Stimulated activated CD8-positive, alpha-beta memory T cell treated with anti-CD3 and anti-CD28 coated beads, Interleukin-7, amount 100 ng/mL, for 24 hours (primary cell): ENCODE measurements around the gene HDHD3.
A peak's percentile ranks its signal among the peaks of the same experiment; 100 is the strongest.
"Not testable (repeated sequence)": the region's sequence is repeated elsewhere in the genome, so short reads cannot be mapped to it uniquely, and the experiment has no call there.

ENCODE experiments used
- DNase-seq: peaks from one replicate; pipeline ENCODE4 v3.0.0-alpha.2; 2020; ENCODE audit warnings: low read depth

Gene HDHD3

DNA sequence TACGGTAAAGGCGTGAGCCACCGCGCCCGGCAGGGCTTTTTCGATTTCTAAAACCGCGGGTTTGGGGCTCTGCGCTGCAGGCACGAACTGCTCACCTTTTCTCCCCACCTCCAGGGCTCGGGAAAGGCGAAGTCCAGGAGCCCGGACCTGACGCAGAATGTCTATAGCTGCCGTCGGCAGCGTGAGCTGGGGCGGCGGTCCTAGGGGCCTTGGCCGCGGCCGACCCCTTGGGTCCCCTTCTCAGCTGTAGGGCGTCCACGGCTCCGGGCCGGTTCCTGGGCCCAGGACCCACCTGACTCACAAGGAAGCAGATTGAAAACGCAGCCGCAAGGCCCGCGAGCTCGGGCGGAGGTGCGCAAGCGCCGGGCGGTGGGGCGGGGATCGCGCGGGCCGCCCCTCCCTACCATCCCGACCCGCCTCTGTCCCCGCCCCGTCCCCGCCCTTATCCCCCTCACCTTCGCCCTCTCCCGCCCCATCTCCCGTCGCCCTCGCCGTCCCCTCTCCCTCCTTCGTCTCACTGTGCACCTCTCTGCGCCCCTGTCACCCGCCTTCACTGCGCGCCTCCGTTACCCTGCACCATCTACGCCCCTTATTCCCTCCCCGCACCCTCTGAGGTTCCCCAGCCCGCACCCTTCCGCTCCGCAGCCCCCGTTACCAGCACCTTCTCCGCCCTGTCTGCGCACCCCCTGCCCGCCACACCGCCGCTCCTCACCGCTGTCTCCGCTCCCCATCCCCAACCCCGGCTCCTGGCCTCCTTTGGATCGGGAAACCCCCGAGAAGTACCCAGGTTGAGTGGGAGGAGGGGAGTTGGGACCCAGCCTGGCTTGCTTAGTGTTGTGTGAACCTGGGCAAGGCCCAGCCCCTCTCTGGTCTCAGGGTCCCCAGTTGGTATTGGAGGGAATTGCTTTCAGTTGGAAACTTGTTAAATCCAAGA, at the start of gene HDHD3:
Gene HDHD3, minus strand, starts transcription at position 353 of the 934 bp plus-strand sequence. CDS start 2,632 bp downstream, outside the sequence.
- DNase-seq: peak; percentile 46

GRCh38 chr9:113425072-113425471, 48.3 kb upstream of the HDHD3 start:
- DNase-seq: no peak

DNA sequence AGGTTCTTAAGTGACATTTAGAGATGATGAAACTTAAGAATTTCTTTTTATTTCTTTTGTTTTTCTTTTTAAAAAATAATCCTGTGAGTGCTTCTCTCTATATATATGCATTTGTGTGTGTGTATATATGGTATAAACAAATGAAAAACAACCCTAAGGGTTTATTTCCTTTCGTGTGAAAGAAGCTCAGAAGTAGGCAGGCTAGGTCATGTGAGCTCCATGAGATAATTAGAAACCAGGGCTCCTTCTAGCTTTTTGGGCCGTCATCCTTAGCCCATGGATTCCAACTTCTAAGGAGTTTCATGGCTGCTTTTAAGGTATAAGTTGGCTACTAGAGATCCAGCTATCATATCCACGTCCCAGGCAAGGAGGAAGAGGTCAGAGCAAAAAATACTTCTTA, 44.9 kb upstream of the HDHD3 start:
- no peak for DNase-seq

GRCh38 chr9:113417370-113417769, 40.6 kb upstream of the HDHD3 start:
- no peak for DNase-seq

DNA sequence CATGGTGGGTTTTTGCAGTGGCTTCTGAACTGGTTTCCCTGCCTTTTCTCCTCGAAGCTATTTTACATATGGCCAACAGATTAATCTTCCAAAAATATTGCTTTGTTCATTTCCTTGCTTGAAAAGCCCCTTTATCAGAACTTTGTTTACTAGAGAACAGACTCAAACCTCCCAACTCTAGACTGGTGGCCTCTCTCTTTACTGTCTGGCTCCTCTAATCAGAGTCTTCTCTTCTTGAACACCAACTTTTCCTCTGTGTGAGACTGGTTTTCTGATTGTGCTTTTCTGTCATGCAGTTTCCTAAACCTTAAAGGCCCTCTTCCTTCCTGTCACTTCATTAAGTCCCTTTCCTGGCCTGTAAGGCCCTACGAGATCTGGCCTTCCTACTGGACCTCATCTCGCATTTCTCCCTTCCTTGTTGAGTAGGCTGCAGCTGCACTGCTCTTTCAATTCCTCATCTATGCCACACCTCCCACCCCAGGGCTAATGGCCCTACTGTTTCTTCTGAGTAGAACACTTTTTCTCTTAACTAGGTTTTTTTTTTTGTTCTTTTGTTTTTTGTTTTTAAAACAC, 39.4 kb upstream of the HDHD3 start:
- DNase-seq: no peak

- DNase-seq: peak; percentile 93
These were observed 33.5 kb upstream of the HDHD3 start, which contains the start of the genes C9orf43 and POLE3 for GRCh38 chr9:113410207-113410864. Gene C9orf43 (plus strand): TSS chr9:113410747. CDS start chr9:113413494, 2,747 bp downstream. Gene POLE3 (minus strand): TSS chr9:113410675. CDS start chr9:113410293, 382 bp downstream.

DNA sequence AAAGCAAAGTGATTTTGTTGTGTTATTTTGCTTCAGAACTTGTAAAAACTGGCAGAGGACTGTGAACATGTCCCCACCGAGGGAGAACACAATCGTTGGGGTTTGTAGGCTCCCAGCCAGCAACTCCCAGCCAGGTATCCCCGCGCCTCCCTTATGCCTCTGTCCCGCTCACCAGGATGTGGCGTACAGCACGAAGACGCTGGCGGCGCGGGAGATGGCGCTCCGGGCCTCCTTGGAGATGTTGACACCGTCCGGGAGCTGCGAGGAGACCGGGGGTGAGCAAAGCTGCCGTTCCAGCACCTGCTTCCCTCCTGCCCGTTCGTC, 33.1 kb upstream of the HDHD3 start:
- DNase-seq: no peak

DNA sequence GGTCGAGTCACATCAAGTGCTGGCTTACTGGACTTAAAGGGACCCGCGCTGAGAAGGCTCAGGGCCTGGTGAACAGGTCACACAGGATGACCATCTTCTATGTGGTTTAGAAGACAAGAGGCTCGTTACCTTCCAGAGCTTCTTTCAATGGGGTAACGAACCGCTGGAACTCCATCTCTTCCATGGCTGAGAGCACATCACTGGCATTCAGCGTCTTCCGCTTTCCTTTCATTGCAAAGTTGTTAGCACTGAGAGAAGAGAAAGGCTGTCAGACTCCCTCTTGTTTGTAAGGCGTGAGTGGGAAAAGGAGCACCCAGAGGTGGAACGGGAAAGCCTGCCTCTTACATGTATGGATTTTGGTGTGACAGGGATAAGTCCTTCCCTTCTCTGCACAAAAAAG, 32.7 kb upstream of the HDHD3 start:
- DNase-seq: no peak

DNA sequence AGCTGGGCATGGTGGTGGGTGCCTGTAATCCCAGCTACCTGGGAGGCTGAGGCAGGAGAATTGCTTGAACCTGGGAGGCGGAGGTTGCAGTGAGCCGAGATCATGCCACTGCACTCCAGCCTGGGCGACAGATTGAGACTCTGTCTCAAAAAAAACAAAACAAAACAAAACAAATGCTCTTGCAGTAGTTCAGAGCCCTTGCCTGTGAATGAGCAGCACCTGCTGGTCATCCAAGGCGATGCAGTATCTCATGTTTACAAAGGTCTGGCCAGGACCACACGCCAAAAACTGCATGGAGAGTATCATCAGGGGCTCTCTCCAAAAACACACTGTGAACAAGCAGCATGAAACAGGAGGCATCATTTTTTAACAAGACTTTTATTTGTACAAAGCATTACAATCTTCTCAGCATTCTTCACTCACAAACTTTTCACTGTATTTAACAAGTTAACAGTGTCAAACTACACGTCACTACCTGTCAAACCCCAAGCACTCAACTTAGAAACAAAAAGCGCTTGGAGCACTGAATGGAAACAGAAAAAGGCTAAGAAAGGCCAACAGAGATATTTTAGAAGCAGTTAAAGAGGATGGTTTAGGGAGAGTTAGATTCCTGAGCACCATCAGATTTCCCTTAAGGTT, 30.2 kb upstream of the HDHD3 start:
- not testable (repeated sequence) for DNase-seq

GRCh38 chr9:113406353-113406752, 29.6 kb upstream of the HDHD3 start:
- DNase-seq: not testable (repeated sequence)

DNA sequence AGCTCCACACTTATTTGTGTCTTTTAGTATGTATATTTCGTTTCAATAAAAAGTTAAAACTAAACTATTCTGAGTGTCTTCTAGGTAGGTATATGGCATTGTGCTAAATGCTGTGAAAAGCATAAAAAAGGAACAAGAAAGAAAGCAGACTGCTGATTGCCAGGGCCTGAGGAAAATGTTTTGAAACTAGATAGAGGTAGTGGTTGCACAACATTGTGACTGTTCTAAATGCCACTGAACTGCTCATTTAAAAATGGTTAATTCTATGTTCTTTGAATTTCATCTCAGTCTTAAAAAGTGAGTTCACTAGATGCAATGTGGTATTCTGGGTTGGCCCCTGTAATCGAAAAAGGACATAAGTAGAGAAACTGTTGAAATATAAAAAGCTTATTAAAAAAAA, 26.9 kb upstream of the HDHD3 start:
- no peak for DNase-seq

- DNase-seq: peak; percentile 98
These were observed 24.4 kb upstream of the HDHD3 start, which contains the start of gene ALAD for GRCh38 chr9:113401027-113401792. Gene ALAD (minus strand): TSS chr9:113401284. CDS start chr9:113393559, 7,725 bp downstream.

GRCh38 chr9:113399646-113400200, 22.9 kb upstream of the HDHD3 start:
- no peak for DNase-seq

DNA sequence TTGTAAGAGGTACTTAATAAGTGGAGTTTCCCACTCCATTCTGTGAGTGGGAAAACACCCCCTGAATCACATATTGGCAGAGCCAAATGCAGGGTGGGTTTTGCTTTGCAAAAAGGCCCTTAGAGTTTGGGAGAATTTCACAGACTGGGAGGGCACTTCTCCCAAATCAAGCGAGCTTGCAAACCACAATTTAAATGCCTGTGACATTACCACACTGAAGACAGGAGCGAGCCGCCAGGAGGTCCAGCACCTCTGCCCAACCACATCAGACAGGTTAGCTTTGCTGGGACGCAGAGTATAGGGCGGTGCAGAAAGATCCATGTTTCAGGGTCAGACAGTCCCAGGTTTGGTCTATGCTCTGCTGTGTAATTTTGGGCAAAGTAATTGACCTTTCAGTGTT, 22.0 kb upstream of the HDHD3 start:
- no peak for DNase-seq

GRCh38 chr9:113397203-113397631, 20.4 kb upstream of the HDHD3 start:
- no peak for DNase-seq

- DNase-seq: no peak
These were observed 18.4 kb upstream of the HDHD3 start for GRCh38 chr9:113395000-113395861.

- DNase-seq: no peak
These were observed 16.5 kb upstream of the HDHD3 start for GRCh38 chr9:113393281-113393680.

GRCh38 chr9:113391917-113392316, 15.1 kb upstream of the HDHD3 start:
- no peak for DNase-seq

DNA sequence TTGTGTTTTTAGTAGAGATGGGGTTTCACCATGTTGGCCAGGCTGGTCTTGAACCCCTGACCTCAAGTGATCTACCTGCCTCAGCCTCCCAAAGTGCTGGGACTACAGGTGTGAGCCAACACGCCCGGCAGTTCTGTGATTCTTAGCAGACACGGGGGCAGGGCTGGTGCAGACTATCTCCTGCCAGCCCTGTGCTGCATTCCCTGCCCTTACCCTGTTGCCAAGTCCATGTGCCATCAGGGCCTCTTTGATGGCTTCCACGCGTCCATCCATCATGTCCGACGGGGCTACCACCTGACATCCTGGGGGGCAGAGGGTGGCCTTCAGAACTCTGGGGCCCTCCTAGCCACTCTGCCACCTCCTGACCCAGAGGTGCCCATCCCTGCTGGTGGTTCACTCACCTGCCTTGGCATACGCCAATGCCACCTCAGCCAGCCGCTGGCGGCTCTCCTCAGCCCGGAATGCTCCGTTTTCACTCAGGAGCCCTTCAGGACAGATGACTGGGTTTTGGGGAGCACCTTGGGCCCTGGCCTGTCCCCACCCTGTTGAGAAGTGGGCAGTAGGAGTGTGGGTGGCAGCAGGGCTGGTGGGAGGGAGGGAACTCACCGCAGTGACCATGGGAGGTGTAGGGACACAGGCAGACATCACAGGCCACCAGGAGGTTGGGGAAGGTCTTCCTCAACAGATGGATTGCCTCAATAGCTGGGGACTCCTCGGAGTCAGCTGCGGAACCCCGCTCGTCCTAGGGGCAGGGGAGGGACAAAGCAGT, 13.6 kb upstream of the HDHD3 start:
- DNase-seq: no peak
